Measurements from ENCODE around the gene CYP26B1. TPM values are rescaled to one million over a fixed set of nuclear protein-coding genes. Genes with fewer than 3 reads are reported as not detected.

Gene CYP26B1
- total RNA-seq, 1 donor from 2014 or later, result 1.1 TPM

- Histone ChIP-seq H3K4me3 (ENCODE audit: low read depth, low read length) (no peak overlapping the region), H3K27me3 (ENCODE audit: control insufficient read depth, insufficient read depth, low read length) (peaks cover 19% of the 10 kb centered on the region), H3K36me3 (ENCODE audit: control insufficient read depth, insufficient read depth, low read length) (no peaks in the 10 kb centered on the region)
- no peak for DNase-seq (ENCODE audit: low read depth)
- no peak for TF ChIP-seq CTCF (IDR thresholded peaks at IDR 0.05; ENCODE audit: insufficient read depth, low read length, poor library complexity, severe bottlenecking)
Observed at GRCh38 chr2:72135921-72136320, 11.7 kb downstream of the CYP26B1 start.

GRCh38 chr2:72134997-72135800, 12.5 kb downstream of the CYP26B1 start:
- no peak overlapping the region for H3K4me3 ChIP-seq (ENCODE audit: low read depth, low read length)
- no peaks in the 10 kb centered on the region for H3K36me3 ChIP-seq (ENCODE audit: control insufficient read depth, insufficient read depth, low read length)
- H3K27me3 ChIP-seq (ENCODE audit: control insufficient read depth, insufficient read depth, low read length), result peaks cover 23% of the 10 kb centered on the region
- DNase-seq (ENCODE audit: low read depth), result no peak
- no peak for TF ChIP-seq CTCF (IDR thresholded peaks at IDR 0.05; ENCODE audit: insufficient read depth, low read length, poor library complexity, severe bottlenecking)

GRCh38 chr2:72134408-72134996, 13.2 kb downstream of the CYP26B1 start:
- no peak for TF ChIP-seq CTCF (IDR thresholded peaks at IDR 0.05; ENCODE audit: insufficient read depth, low read length, poor library complexity, severe bottlenecking)
- Histone ChIP-seq H3K27me3 (ENCODE audit: control insufficient read depth, insufficient read depth, low read length) (peaks cover 21% of the 10 kb centered on the region), H3K4me3 (ENCODE audit: low read depth, low read length) (no peak overlapping the region), H3K36me3 (ENCODE audit: control insufficient read depth, insufficient read depth, low read length) (no peaks in the 10 kb centered on the region)
- no peak for DNase-seq (ENCODE audit: low read depth)

- Histone ChIP-seq H3K27me3 (ENCODE audit: control insufficient read depth, insufficient read depth, low read length) (peaks cover 21% of the 10 kb centered on the region), H3K4me3 (ENCODE audit: low read depth, low read length) (no peak overlapping the region), H3K36me3 (ENCODE audit: control insufficient read depth, insufficient read depth, low read length) (no peaks in the 10 kb centered on the region)
- DNase-seq (ENCODE audit: low read depth), result no peak
- TF ChIP-seq CTCF (IDR thresholded peaks at IDR 0.05; ENCODE audit: insufficient read depth, low read length, poor library complexity, severe bottlenecking), result no peak
Observed at GRCh38 chr2:72133721-72134407, 13.8 kb downstream of the CYP26B1 start.

- Histone ChIP-seq H3K27me3 (ENCODE audit: control insufficient read depth, insufficient read depth, low read length) (peaks cover 21% of the 10 kb centered on the region), H3K36me3 (ENCODE audit: control insufficient read depth, insufficient read depth, low read length) (no peaks in the 10 kb centered on the region), H3K4me3 (ENCODE audit: low read depth, low read length) (no peak overlapping the region)
- no peak for DNase-seq (ENCODE audit: low read depth)
- no peak for TF ChIP-seq CTCF (IDR thresholded peaks at IDR 0.05; ENCODE audit: insufficient read depth, low read length, poor library complexity, severe bottlenecking)
Observed at GRCh38 chr2:72132981-72133720, 14.5 kb downstream of the CYP26B1 start.

Measured in kidney epithelial cell (primary cell).